Naive thymus-derived CD4-positive, alpha-beta T cell (primary cell): ENCODE results near the gene CALN1. TPM values are rescaled to one million over a fixed set of nuclear protein-coding genes. Genes with fewer than 3 reads are reported as not detected.

Experiments
- ATAC-seq: fragments of 150-1000 bp; cut with Tn5 transposase; 2 replicates; pipeline ENCODE4 v1.10.0; 2021; ENCODE audit warnings: mild to moderate bottlenecking, moderate library complexity
- CTCF ChIA-PET: fragments of 350-600 bp; sonication (Branson Sonifier 250); formaldehyde crosslinking; loops from one replicate; lab custom pipeline; 2021; ENCODE audit warnings: antibody characterized with exemption; lab: Charles Lee
- POLR2A ChIA-PET: fragments of 350-600 bp; sonication (Branson Sonifier 250); formaldehyde crosslinking; loops from one replicate; lab custom pipeline; 2021; ENCODE audit warnings: antibody characterized with exemption, inconsistent platforms; lab: Charles Lee
- DNase-seq, 9 donors: peaks; one replicate each; pipeline versions ENCODE4 v3.0.0 to v3.0.0-alpha.2; 2020 to 2022; ENCODE audit warnings: mixed read lengths in 1 of 9
- H3K27ac ChIP-seq: one replicate; pipeline ENCODE4 v1.7.0; 2013; ENCODE audit warnings: mild to moderate bottlenecking, low read depth, low read length, moderate library complexity
- H3K27me3 ChIP-seq, 2 donors: one replicate each; pipeline ENCODE4 v1.7.0; 2013; ENCODE audit warnings: low read length in 2 of 2, mild to moderate bottlenecking in 2 of 2, moderate library complexity in 2 of 2; ENCODE audit not compliant: control insufficient read depth in 2 of 2, insufficient read depth in 2 of 2
- H3K36me3 ChIP-seq, 3 experiments: 1 replicate in 2 of 3; 2 replicates in 1 of 3; pipeline ENCODE4 v1.7.0; 2013; ENCODE audit warnings: low read length in 3 of 3, mild to moderate bottlenecking in 3 of 3, moderate library complexity in 1 of 3; ENCODE audit not compliant: insufficient read depth in 3 of 3, control insufficient read depth in 2 of 3
- H3K4me1 ChIP-seq, 2 donors: one replicate each; pipeline ENCODE4 v1.7.0; 2013; ENCODE audit warnings: low read length in 2 of 2, mild to moderate bottlenecking in 2 of 2, moderate library complexity in 1 of 2; ENCODE audit not compliant: control insufficient read depth in 2 of 2, insufficient read depth in 2 of 2
- H3K4me3 ChIP-seq: 2 replicates; pipeline ENCODE4 v1.7.0; 2013; ENCODE audit warnings: mild to moderate bottlenecking, low read length
- H3K9me3 ChIP-seq, 3 experiments: 1 replicate in 2 of 3; 2 replicates in 1 of 3; pipeline ENCODE4 v1.7.0; 2013; ENCODE audit warnings: low read length in 3 of 3; ENCODE audit not compliant: control insufficient read depth in 2 of 3
- H3K27ac Mint-ChIP-seq, 9 donors: one replicate each; pipeline ENCODE4 v1.8.0; 2020 to 2022; ENCODE audit warnings: mixed read lengths in 9 of 9, mild to moderate bottlenecking in 8 of 9, moderate library complexity in 5 of 9, inconsistent platforms in 2 of 9
- H3K27me3 Mint-ChIP-seq, 5 donors: one replicate each; pipeline ENCODE4 v1.8.0; 2021 to 2022; ENCODE audit warnings: mixed read lengths in 5 of 5, mild to moderate bottlenecking in 1 of 5
- H3K36me3 Mint-ChIP-seq, 5 donors: one replicate each; pipeline ENCODE4 v1.8.0; 2020 to 2022; ENCODE audit warnings: mixed read lengths in 5 of 5, mild to moderate bottlenecking in 3 of 5, inconsistent platforms in 1 of 5
- H3K4me1 Mint-ChIP-seq, 7 donors: one replicate each; pipeline ENCODE4 v1.8.0; 2020 to 2022; ENCODE audit warnings: mixed read lengths in 7 of 7, mild to moderate bottlenecking in 3 of 7, inconsistent platforms in 1 of 7
- H3K4me3 Mint-ChIP-seq, 10 donors: one replicate each; pipeline ENCODE4 v1.8.0; 2020 to 2022; ENCODE audit warnings: mild to moderate bottlenecking in 10 of 10, mixed read lengths in 10 of 10, moderate library complexity in 6 of 10, inconsistent platforms in 2 of 10
- H3K9me3 Mint-ChIP-seq, 11 donors: one replicate each; pipeline ENCODE4 v1.8.0; 2020 to 2022; ENCODE audit warnings: mixed read lengths in 11 of 11, mild to moderate bottlenecking in 4 of 11, inconsistent platforms in 1 of 11, moderate library complexity in 1 of 11
- intact Hi-C, 2 donors: fragments of 100-400 bp; cut with micrococcal nuclease; formaldehyde crosslinking; loops; one replicate each; pipeline ENCODE4 v1.15.1; 2023
- polyA plus RNA-seq, 2 donors: library from polyadenylated mRNA; unstranded; fragments of 300-500 nt; fragmentation: Illumina TruSeq; gene quantifications; one replicate each; pipeline ENCODE4 v1.2.3, GENCODE V29; 2021
- total RNA-seq, 6 experiments: library from RNA in 5 of 6; stranded (reverse) in 5 of 6; gene quantifications; 1 replicate in 5 of 6; 2 replicates in 1 of 6; pipeline ENCODE4 v1.2.3 and lab custom pipeline; 2021 to 2026

The CALN1 gene
- total and polyA plus RNA-seq, 7 experiments from 2014 or later, result 0.03 to 0.17 TPM; not detected in 5

- Histone ChIP-seq H3K36me3 (no peaks in the 10 kb centered on the region), H3K27me3 (no peaks in the 10 kb centered on the region), H3K9me3 (no peaks in the 10 kb centered on the region), H3K4me1 (no peaks in the 10 kb centered on the region), H3K27ac (no peak overlapping the region), H3K4me3 (no peak overlapping the region)
- Mint-ChIP-seq H3K27ac (peak overlapping the region in 1 of 9 donors; percentile 42), H3K36me3 (peaks cover 0 to 4% (median 0%) of the 10 kb centered on the region in 5 donors), H3K4me1 (no peaks in the 10 kb centered on the region), H3K4me3 (no peak overlapping the region), H3K27me3 (peaks cover 0 to 5% (median 0%) of the 10 kb centered on the region in 5 donors), H3K9me3 (peaks cover 6 to 34% (median 15%) of the 10 kb centered on the region in 11 donors)
- ChIA-PET POLR2A (no interaction called here), CTCF (no interaction called here)
- intact Hi-C loops, result no loop called here
- DNase-seq (no peak), ATAC-seq (no peak)
Observed at GRCh38 chr7:72268796-72269195, 143.3 kb downstream of the CALN1 start.

DNA sequence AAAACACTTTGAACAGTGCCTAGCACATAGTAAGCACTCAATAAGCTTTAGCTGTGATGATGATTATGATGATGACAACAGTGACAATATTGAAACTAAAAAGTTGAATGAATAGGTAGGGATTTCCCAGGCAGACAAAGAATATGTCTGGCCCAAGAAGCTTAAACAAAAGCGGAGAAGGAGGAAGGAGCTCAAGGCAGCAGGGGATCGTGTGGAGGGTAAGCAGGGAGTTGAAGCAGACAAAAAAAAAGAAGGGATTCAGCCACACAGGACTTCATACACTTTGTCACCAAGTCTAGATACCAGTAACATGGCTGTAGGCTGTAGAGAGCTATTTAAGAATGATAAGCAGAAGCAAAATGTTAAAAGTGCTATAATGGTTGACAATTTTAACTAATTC, 144.0 kb downstream of the CALN1 start:
- intact Hi-C loops, result no loop called here
- DNase-seq (no peak), ATAC-seq (no peak)
- Mint-ChIP-seq H3K36me3 (peaks cover 0 to 4% (median 0%) of the 10 kb centered on the region in 5 donors), H3K27me3 (peaks cover 0 to 5% (median 0%) of the 10 kb centered on the region in 5 donors), H3K4me1 (no peaks in the 10 kb centered on the region), H3K27ac (no peak overlapping the region), H3K4me3 (no peak overlapping the region), H3K9me3 (peaks cover 6 to 34% (median 15%) of the 10 kb centered on the region in 11 donors)
- Histone ChIP-seq H3K27ac (no peak overlapping the region), H3K4me1 (no peaks in the 10 kb centered on the region), H3K4me3 (no peak overlapping the region), H3K27me3 (no peaks in the 10 kb centered on the region), H3K36me3 (no peaks in the 10 kb centered on the region), H3K9me3 (no peaks in the 10 kb centered on the region)
- ChIA-PET POLR2A (no interaction called here), CTCF (no interaction called here)

GRCh38 chr7:72267291-72267800, 144.8 kb downstream of the CALN1 start:
- Histone ChIP-seq H3K27me3 (no peaks in the 10 kb centered on the region), H3K36me3 (no peaks in the 10 kb centered on the region), H3K4me1 (no peaks in the 10 kb centered on the region), H3K4me3 (no peak overlapping the region), H3K9me3 (no peaks in the 10 kb centered on the region), H3K27ac (no peak overlapping the region)
- Mint-ChIP-seq H3K27me3 (peaks cover 0 to 5% (median 0%) of the 10 kb centered on the region in 5 donors), H3K4me3 (no peak overlapping the region), H3K27ac (no peak overlapping the region), H3K9me3 (peaks cover 8 to 29% (median 12%) of the 10 kb centered on the region in 11 donors), H3K36me3 (peaks cover 0 to 4% (median 0%) of the 10 kb centered on the region in 5 donors), H3K4me1 (no peaks in the 10 kb centered on the region)
- ChIA-PET CTCF (no interaction called here), POLR2A (no interaction called here)
- intact Hi-C loops, result no loop called here
- ATAC-seq, result no peak
- no peak for DNase-seq

GRCh38 chr7:72266771-72267170, 145.4 kb downstream of the CALN1 start:
- ChIA-PET CTCF (no interaction called here), POLR2A (no interaction called here)
- Histone ChIP-seq H3K27me3 (no peaks in the 10 kb centered on the region), H3K4me1 (no peaks in the 10 kb centered on the region), H3K36me3 (no peaks in the 10 kb centered on the region), H3K4me3 (no peak overlapping the region), H3K27ac (no peak overlapping the region), H3K9me3 (no peaks in the 10 kb centered on the region)
- DNase-seq (no peak), ATAC-seq (no peak)
- no peak overlapping the region for H3K4me3 Mint-ChIP-seq
- peaks cover 0 to 4% (median 0%) of the 10 kb centered on the region in 5 donors for H3K36me3 Mint-ChIP-seq
- intact Hi-C loops, result no loop called here
- H3K4me1 Mint-ChIP-seq, result no peaks in the 10 kb centered on the region
- no peak overlapping the region for H3K27ac Mint-ChIP-seq
- H3K9me3 Mint-ChIP-seq, result peaks cover 8 to 29% (median 12%) of the 10 kb centered on the region in 11 donors
- peaks cover 0 to 5% (median 0%) of the 10 kb centered on the region in 5 donors for H3K27me3 Mint-ChIP-seq

GRCh38 chr7:72265071-72265904, 146.8 kb downstream of the CALN1 start:
- peaks cover 4 to 20% (median 12%) of the 10 kb centered on the region in 11 donors for H3K9me3 Mint-ChIP-seq
- ChIA-PET POLR2A (interaction anchor here (0.6 kb wide), 1 partner anchor 532 kb away, joined by 3 read pairs; no protein-coding TSS in a partner anchor), CTCF (no interaction called here)
- H3K4me3 Mint-ChIP-seq, result no peak overlapping the region
- intact Hi-C loops, result no loop called here
- Histone ChIP-seq H3K27me3 (no peaks in the 10 kb centered on the region), H3K36me3 (no peaks in the 10 kb centered on the region), H3K4me1 (no peaks in the 10 kb centered on the region), H3K4me3 (no peak overlapping the region), H3K27ac (no peak overlapping the region), H3K9me3 (no peaks in the 10 kb centered on the region)
- no peak overlapping the region for H3K27ac Mint-ChIP-seq
- ATAC-seq, result no peak
- no peaks in the 10 kb centered on the region for H3K36me3 Mint-ChIP-seq
- peaks cover 0 to 5% (median 0%) of the 10 kb centered on the region in 5 donors for H3K27me3 Mint-ChIP-seq
- H3K4me1 Mint-ChIP-seq, result no peaks in the 10 kb centered on the region
- no peak for DNase-seq

GRCh38 chr7:72260406-72260805, 151.7 kb downstream of the CALN1 start:
- CTCF ChIA-PET, result no interaction called here
- no peaks in the 10 kb centered on the region for H3K27me3 Mint-ChIP-seq
- intact Hi-C loops, result no loop called here

More at GRCh38 chr7:72260406-72260805, 151.7 kb downstream of the CALN1 start:
- Histone ChIP-seq H3K27me3 (no peaks in the 10 kb centered on the region), H3K27ac (no peak overlapping the region), H3K4me3 (no peak overlapping the region), H3K36me3 (no peaks in the 10 kb centered on the region), H3K4me1 (no peaks in the 10 kb centered on the region), H3K9me3 (no peaks in the 10 kb centered on the region)
- peaks cover 0 to 13% (median 5%) of the 10 kb centered on the region in 11 donors for H3K9me3 Mint-ChIP-seq
- no peak overlapping the region for H3K27ac Mint-ChIP-seq
- no peaks in the 10 kb centered on the region for H3K36me3 Mint-ChIP-seq
- H3K4me1 Mint-ChIP-seq, result no peaks in the 10 kb centered on the region
- DNase-seq (no peak), ATAC-seq (no peak)
- no peak overlapping the region for H3K4me3 Mint-ChIP-seq
- POLR2A ChIA-PET, result no interaction called here
